Endothelial cell of umbilical vein (primary cell): ENCODE measurements around the gene VCAN. TPM values are rescaled to one million over a fixed set of nuclear protein-coding genes. Genes with fewer than 3 reads are reported as not detected.

Experiments
- BruUV-seq: library from RNA; stranded (reverse); fragments of 400-500 nt; replicated peaks from 2 replicates; lab custom pipeline; 2021; lab: Mats Ljungman, UMichigan
- CTCF ChIA-PET: fragments of 300-600, 350-600 bp; sonication (Branson Sonifier 250); formaldehyde crosslinking; loops from one replicate; lab custom pipeline; 2021; ENCODE audit warnings: antibody characterized with exemption, inconsistent platforms; lab: Charles Lee
- POLR2A ChIA-PET: fragments of 300-600, 350-600 bp; sonication (Branson Sonifier 250); formaldehyde crosslinking; loops from one replicate; lab custom pipeline; 2021; ENCODE audit warnings: antibody characterized with exemption, inconsistent platforms; lab: Charles Lee
- DNase-seq: peaks from one replicate; pipeline ENCODE4 v3.0.0-alpha.2; 2011; ENCODE audit warnings: low read depth, low spot score
- FAIRE-seq: peaks from 2 replicates; lab custom pipeline; 2011; peaks lifted over from hg19 to GRCh38; lab: Jason Lieb, UNC
- H2AFZ ChIP-seq: 2 replicates; pipeline ENCODE4 v1.6.0; 2012; ENCODE audit warnings: low read depth, low read length, control low read depth, inconsistent platforms
- H3K27ac ChIP-seq: 2 replicates; pipeline ENCODE4 v1.5.1; 2011; ENCODE audit warnings: low read depth, mild to moderate bottlenecking, control low read depth, low read length, moderate library complexity; ENCODE audit not compliant: insufficient read depth
- H3K27me3 ChIP-seq, 2 experiments: 2 replicates each; pipeline versions ENCODE4 v1.6.0 to v1.6.1; 2011; ENCODE audit warnings: low read length in 2 of 2, mixed read lengths in 1 of 2; ENCODE audit not compliant: control insufficient read depth in 2 of 2, insufficient read depth in 2 of 2
- H3K36me3 ChIP-seq, 2 experiments: 2 replicates in 1 of 2; 3 replicates in 1 of 2; pipeline ENCODE4 v1.5.1; 2011; ENCODE audit warnings: low read length in 2 of 2, mild to moderate bottlenecking in 1 of 2, moderate library complexity in 1 of 2; ENCODE audit not compliant: control insufficient read depth in 2 of 2, insufficient read depth in 2 of 2; ENCODE audit errors: extremely low read depth in 1 of 2
- H3K4me1 ChIP-seq: 3 replicates; pipeline ENCODE4 v1.5.1; 2011; ENCODE audit warnings: mild to moderate bottlenecking, low read length; ENCODE audit not compliant: control insufficient read depth, insufficient read depth; ENCODE audit errors: extremely low read depth
- H3K4me2 ChIP-seq: 2 replicates; pipeline ENCODE4 v1.6.1; 2011; ENCODE audit warnings: low read length, control low read depth, mixed read lengths; ENCODE audit not compliant: insufficient read depth
- H3K4me3 ChIP-seq, 3 experiments: fragments of 200-600 bp in 1 of 3; sonication (generic), shearing (Covaris generic) in 1 of 3; replicated peaks in 1 of 3; 2 replicates each; pipeline ENCODE4 v1.5.1; 2011 to 2016; ENCODE audit warnings: control low read depth in 3 of 3, low read length in 3 of 3, mild to moderate bottlenecking in 2 of 3, inconsistent platforms in 1 of 3, low read depth in 1 of 3, moderate library complexity in 1 of 3; ENCODE audit not compliant: insufficient read depth in 1 of 3
- H3K79me2 ChIP-seq: 2 replicates; pipeline ENCODE4 v1.6.0; 2012; ENCODE audit warnings: low read length, inconsistent platforms; ENCODE audit not compliant: control insufficient read depth, insufficient read depth
- H3K9ac ChIP-seq: replicated peaks from 2 replicates; pipeline ENCODE3; 2011; ENCODE audit warnings: low read length, control low read depth; ENCODE audit not compliant: insufficient read depth; ENCODE audit errors: extremely low read depth
- H3K9me1 ChIP-seq: replicated peaks from 3 replicates; pipeline ENCODE4 v1.6.0; 2011; ENCODE audit warnings: mild to moderate bottlenecking, low read length; ENCODE audit not compliant: control insufficient read depth, insufficient read depth; ENCODE audit errors: extremely low read depth
- H3K9me3 ChIP-seq: replicated peaks from 2 replicates; pipeline ENCODE4 v1.5.1; 2012; ENCODE audit warnings: low read length, inconsistent platforms; ENCODE audit not compliant: control insufficient read depth, insufficient read depth
- H4K20me1 ChIP-seq: replicated peaks from 2 replicates; pipeline ENCODE3; 2011; ENCODE audit warnings: mild to moderate bottlenecking, low read length; ENCODE audit not compliant: control insufficient read depth, insufficient read depth; ENCODE audit errors: extremely low read depth
- FOS ChIP-seq: IDR thresholded peaks from 2 replicates; pipeline ENCODE4 v1.6.1; 2011; ENCODE audit warnings: mild to moderate bottlenecking, low read length, moderate library complexity, borderline replicate concordance; ENCODE audit not compliant: insufficient read depth
- JUN ChIP-seq: IDR thresholded peaks from 2 replicates; pipeline ENCODE4 v1.6.1; 2011; ENCODE audit warnings: borderline replicate concordance, low read depth; ENCODE audit not compliant: insufficient read length, insufficient read depth
- MYC ChIP-seq: IDR thresholded peaks from one replicate; pipeline ENCODE4 v1.6.1; 2011; ENCODE audit warnings: mild to moderate bottlenecking, low read depth, low read length
- POLR2A ChIP-seq: IDR thresholded peaks from 2 replicates; pipeline ENCODE4 v1.6.1; 2012; ENCODE audit warnings: low read depth, mild to moderate bottlenecking, control low read depth, low read length
- POLR2AphosphoS5 ChIP-seq: IDR thresholded peaks from 2 replicates; pipeline ENCODE4 v1.6.1; 2012; ENCODE audit warnings: low read depth, mild to moderate bottlenecking, control low read depth, low read length, moderate library complexity; ENCODE audit not compliant: insufficient read depth
- dilution Hi-C: fragments of 300-500 bp; cut with MboI; formaldehyde crosslinking; loops from one replicate; pipeline ENCODE4 v1.15.0; 2019; ENCODE audit warnings: low sequenced_read_pairs; ENCODE audit not compliant: extremely low pct_ligation_motif_present
- intact Hi-C: fragments of 100-400 bp; cut with micrococcal nuclease; formaldehyde crosslinking; loops from one replicate; pipeline ENCODE4 v1.10.0; 2022
- polyA plus RNA-seq, 4 experiments: library from polyadenylated mRNA; depleted of rRNA in 3 of 4; stranded (reverse) in 3 of 4; unstranded in 1 of 4; fragments of >200 nt; gene quantifications; 2 replicates each; pipeline versions ENCODE4 v1.2.1 to v1.2.3, GENCODE V29; 2011 to 2012; ENCODE audit warnings: missing spikeins in 1 of 4
- total RNA-seq: library from RNA; stranded (reverse); gene quantifications from 2 replicates; pipeline ENCODE4 v1.2.3, GENCODE V29; 2021
- TF ChIP-seq, protein P1 (sequence below), 2 donors: IDR thresholded peaks; 1 replicate in 1 of 2; 2 replicates in 1 of 2; pipeline ENCODE4 v1.5.1; 2011; ENCODE audit warnings: low read length in 2 of 2, mild to moderate bottlenecking in 2 of 2, moderate library complexity in 2 of 2, control low read depth in 1 of 2, inconsistent platforms in 1 of 2, low read depth in 1 of 2; ENCODE audit not compliant: insufficient read depth in 1 of 2; ENCODE audit errors: extremely low read depth in 1 of 2
- TF ChIP-seq, protein P2 (sequence below): IDR thresholded peaks from 2 replicates; pipeline ENCODE4 v1.6.1; 2011; ENCODE audit not compliant: insufficient read depth, insufficient read length

Gene VCAN
- total and polyA plus RNA-seq, 2 donors (not counting 3 experiments of a cell fraction or from before 2014, with no cell fraction given): 0.35 to 1.2 TPM

DNA sequence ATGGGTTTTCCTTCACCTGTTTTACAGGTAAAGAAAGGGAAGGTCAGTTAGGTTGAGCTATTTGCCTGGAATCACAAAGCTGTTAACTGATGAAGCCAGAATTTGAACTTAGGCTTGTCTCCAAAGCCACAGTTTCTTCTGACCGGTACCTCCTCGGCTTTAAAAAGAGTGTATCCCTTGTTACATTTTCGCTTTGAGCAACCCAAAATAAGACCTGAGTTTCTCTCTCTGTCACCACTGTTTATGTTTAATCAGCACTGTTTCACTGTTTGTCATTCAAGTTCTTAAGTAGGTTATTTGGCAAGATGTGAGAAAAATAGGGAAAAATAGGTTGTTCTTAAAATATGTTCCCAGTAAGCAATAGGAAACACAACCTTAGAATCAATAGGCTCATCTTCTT is 84.6 kb downstream of the VCAN start:
- Histone ChIP-seq H3K4me1 (peaks cover 18% of the 10 kb centered on the region), H3K27me3 (peaks cover 0 to 3% of the 10 kb centered on the region in 2 experiments), H3K27ac (no peak overlapping the region), H3K4me3 (no peak overlapping the region), H3K9ac (no peak overlapping the region), H4K20me1 (no peaks in the 10 kb centered on the region), H3K9me1 (no peaks in the 10 kb centered on the region), H3K9me3 (no peaks in the 10 kb centered on the region), H3K36me3 (no peaks in the 10 kb centered on the region), H3K4me2 (no peak overlapping the region), H2AFZ (no peak overlapping the region), H3K79me2 (no peaks in the 10 kb centered on the region)
- dilution Hi-C loops (no loop called here), intact Hi-C loops (no loop called here)
- ChIA-PET CTCF (interaction anchor here (1.0 to 2.0 kb wide), 3 partner anchors 9 to 151 kb away, joined by 3 to 6 read pairs (median 3); no protein-coding TSS in a partner anchor), POLR2A (no interaction called here)
- TF ChIP-seq POLR2AphosphoS5 (no peak), MYC (no peak), FOS (no peak), POLR2A (no peak), JUN (no peak)
- TF ChIP-seq, protein P1, sequence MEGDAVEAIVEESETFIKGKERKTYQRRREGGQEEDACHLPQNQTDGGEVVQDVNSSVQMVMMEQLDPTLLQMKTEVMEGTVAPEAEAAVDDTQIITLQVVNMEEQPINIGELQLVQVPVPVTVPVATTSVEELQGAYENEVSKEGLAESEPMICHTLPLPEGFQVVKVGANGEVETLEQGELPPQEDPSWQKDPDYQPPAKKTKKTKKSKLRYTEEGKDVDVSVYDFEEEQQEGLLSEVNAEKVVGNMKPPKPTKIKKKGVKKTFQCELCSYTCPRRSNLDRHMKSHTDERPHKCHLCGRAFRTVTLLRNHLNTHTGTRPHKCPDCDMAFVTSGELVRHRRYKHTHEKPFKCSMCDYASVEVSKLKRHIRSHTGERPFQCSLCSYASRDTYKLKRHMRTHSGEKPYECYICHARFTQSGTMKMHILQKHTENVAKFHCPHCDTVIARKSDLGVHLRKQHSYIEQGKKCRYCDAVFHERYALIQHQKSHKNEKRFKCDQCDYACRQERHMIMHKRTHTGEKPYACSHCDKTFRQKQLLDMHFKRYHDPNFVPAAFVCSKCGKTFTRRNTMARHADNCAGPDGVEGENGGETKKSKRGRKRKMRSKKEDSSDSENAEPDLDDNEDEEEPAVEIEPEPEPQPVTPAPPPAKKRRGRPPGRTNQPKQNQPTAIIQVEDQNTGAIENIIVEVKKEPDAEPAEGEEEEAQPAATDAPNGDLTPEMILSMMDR (IDR thresholded peaks at IDR 0.05; ENCODE audit: extremely low read depth in 1 of 2, insufficient read depth in 1 of 2, low read depth in 1 of 2, low read length in 2 of 2): no peak
- TF ChIP-seq, protein P2, sequence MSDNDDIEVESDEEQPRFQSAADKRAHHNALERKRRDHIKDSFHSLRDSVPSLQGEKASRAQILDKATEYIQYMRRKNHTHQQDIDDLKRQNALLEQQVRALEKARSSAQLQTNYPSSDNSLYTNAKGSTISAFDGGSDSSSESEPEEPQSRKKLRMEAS: no peak
- DNase-seq (no peak), FAIRE-seq (no peak)
- BruUV-seq: no TSS peak
